Measurements from ENCODE around the gene ZCCHC7. TPM values are rescaled to one million over a fixed set of nuclear protein-coding genes. Genes with fewer than 3 reads are reported as not detected.

The ZCCHC7 gene
- polyA plus RNA-seq, 2 of the 4 experiments (the other 2 are of a cell fraction): 15.7 to 30.0 TPM

GRCh38 chr9:37295178-37295577 lies 174.8 kb downstream of the ZCCHC7 start:
- Histone ChIP-seq H3K27ac (no peak overlapping the region), H3K4me2 (no peak overlapping the region), H3K4me3 (no peak overlapping the region), H3K4me1 (peaks cover 39% of the 10 kb centered on the region), H3K9me3 (no peaks in the 10 kb centered on the region)
- TF ChIP-seq HEYL (CRISPR knock-in tag; IDR thresholded peaks at IDR 0.05): no peak
- no peak for TF ChIP-seq CBX2 (IDR thresholded peaks at IDR 0.05; ENCODE audit: borderline replicate concordance, low read depth)
- TF ChIP-seq REST (IDR thresholded peaks at IDR 0.05): no peak
- TF ChIP-seq EHMT2 (IDR thresholded peaks at IDR 0.05; ENCODE audit: low read depth): no peak
- TF ChIP-seq ZC3H11A (IDR thresholded peaks at IDR 0.05): no peak
- no peak for TF ChIP-seq PBX3 (IDR thresholded peaks at IDR 0.05)
- TF ChIP-seq MYC (IDR thresholded peaks at IDR 0.05; ENCODE audit: borderline replicate concordance, low read length): no peak
- TF ChIP-seq ESRRA (IDR thresholded peaks at IDR 0.05; ENCODE audit: borderline replicate concordance, low read length): no peak
- TF ChIP-seq BHLHE40 (IDR thresholded peaks at IDR 0.05; ENCODE audit: low read depth, low read length): no peak
- TF ChIP-seq SREBF2 (IDR thresholded peaks at IDR 0.05): no peak
- TF ChIP-seq HOXB13 (CRISPR knock-in tag; IDR thresholded peaks at IDR 0.05; ENCODE audit: low read depth): no peak
- no peak for TF ChIP-seq RARB (CRISPR knock-in tag; IDR thresholded peaks at IDR 0.05)
- TF ChIP-seq USF2 (IDR thresholded peaks at IDR 0.05): no peak
- no peak for TF ChIP-seq POLR2A (IDR thresholded peaks at IDR 0.05; ENCODE audit: low read length)
- ChIA-PET POLR2A (no interaction called here), CTCF (interaction anchor here (0.9 to 1.7 kb wide), 2 partner anchors 28 to 422 kb away, joined by 3 read pairs; no protein-coding TSS in a partner anchor)
- DNase-seq (ENCODE audit: low read depth in 1 of 2, low spot score in 1 of 2) (no peak), FAIRE-seq (no peak), ATAC-seq (no peak)
- WGBS (ENCODE audit: missing lambda C conversion rate): 86% methylated on average over 1 of the region's 1 CpG

- Histone ChIP-seq H3K4me2 (no peak overlapping the region), H3K4me3 (no peak overlapping the region), H3K4me1 (peaks cover 40% of the 10 kb centered on the region), H3K9me3 (no peaks in the 10 kb centered on the region), H3K27ac (no peak overlapping the region)
- TF ChIP-seq KDM5A (IDR thresholded peaks at IDR 0.05) (no peak), ZSCAN20 (CRISPR knock-in tag; IDR thresholded peaks at IDR 0.05) (no peak), CTCF (IDR thresholded peaks at IDR 0.05) (0 out of 3 replicates have a peak, but pooled peaks have one; percentile 18), REST (IDR thresholded peaks at IDR 0.05) (no peak), KDM1A (IDR thresholded peaks at IDR 0.05; ENCODE audit: low read depth) (no peak), HOXB5 (CRISPR knock-in tag; IDR thresholded peaks at IDR 0.05) (no peak)
- 0 out of 6 replicates have a peak, but pooled peaks of 1 of the 2 experiments have one; percentile 39 for ATAC-seq
- DNase-seq (ENCODE audit: low read depth in 1 of 2, low spot score in 1 of 2): peak in 1 of 2 experiments; percentile 18
- ChIA-PET CTCF (interaction anchor here (0.9 to 1.7 kb wide), 4 partner anchors 14 to 423 kb away, joined by 3 to 4 read pairs (median 3); no protein-coding TSS in a partner anchor), POLR2A (no interaction called here)
- no peak for FAIRE-seq
Measured at GRCh38 chr9:37295796-37296195, 175.4 kb downstream of the ZCCHC7 start.
